Stimulated activated naive CD8-positive, alpha-beta T cell treated with anti-CD3 and anti-CD28 coated beads, Interleukin-15, amount 100 ng/mL, for 72 hours (primary cell): ENCODE data around the gene TPRKB.
"Not testable (repeated sequence)": the region's sequence is repeated elsewhere in the genome, so short reads cannot be mapped to it uniquely, and the experiment has no call there.

Source experiments
- ATAC-seq: fragments of 150-1000 bp; cut with Tn5 transposase; 2 replicates; pipeline ENCODE4 v1.10.0; 2021; ENCODE audit warnings: mild to moderate bottlenecking, moderate library complexity
- DNase-seq, 2 donors: peaks; one replicate each; pipeline ENCODE4 v3.0.0; 2021 to 2022
- H3K27ac Mint-ChIP-seq, 2 donors: one replicate each; pipeline ENCODE4 v1.8.0; 2022; ENCODE audit warnings: mild to moderate bottlenecking in 2 of 2, mixed read lengths in 2 of 2, moderate library complexity in 2 of 2
- H3K27me3 Mint-ChIP-seq: one replicate; pipeline ENCODE4 v1.8.0; 2022; ENCODE audit warnings: mixed read lengths
- H3K4me1 Mint-ChIP-seq: one replicate; pipeline ENCODE4 v1.8.0; 2022; ENCODE audit warnings: mild to moderate bottlenecking, mixed read lengths
- H3K4me3 Mint-ChIP-seq, 2 donors: one replicate each; pipeline ENCODE4 v1.8.0; 2022; ENCODE audit warnings: mild to moderate bottlenecking in 2 of 2, mixed read lengths in 2 of 2, moderate library complexity in 1 of 2
- H3K9me3 Mint-ChIP-seq, 2 donors: one replicate each; pipeline ENCODE4 v1.8.0; 2022; ENCODE audit warnings: mixed read lengths in 2 of 2

TPRKB gene

GRCh38 chr2:73759285-73759764 is 22.2 kb upstream of the TPRKB start:
- DNase-seq (no peak), ATAC-seq (no peak)
- H3K27ac Mint-ChIP-seq, result no peak overlapping the region
- no peaks in the 10 kb centered on the region for H3K9me3 Mint-ChIP-seq
- H3K4me1 Mint-ChIP-seq, result peaks cover 5% of the 10 kb centered on the region
- H3K4me3 Mint-ChIP-seq, result no peak overlapping the region
- H3K27me3 Mint-ChIP-seq, result no peaks in the 10 kb centered on the region

GRCh38 chr2:73754332-73754731 is 17.2 kb upstream of the TPRKB start:
- not testable (repeated sequence) for H3K9me3 Mint-ChIP-seq, DNase-seq, H3K27me3 Mint-ChIP-seq, H3K4me1 Mint-ChIP-seq, ATAC-seq, H3K4me3 Mint-ChIP-seq
- peak overlapping the region in 1 of 2 donors; percentile 31 for H3K27ac Mint-ChIP-seq

- no peaks in the 10 kb centered on the region for H3K9me3 Mint-ChIP-seq
- no peak overlapping the region for H3K4me3 Mint-ChIP-seq
- DNase-seq (no peak), ATAC-seq (no peak)
- no peaks in the 10 kb centered on the region for H3K27me3 Mint-ChIP-seq
- peaks cover under 1% of the 10 kb centered on the region for H3K4me1 Mint-ChIP-seq
- H3K27ac Mint-ChIP-seq, result no peak overlapping the region
These were observed 12.2 kb upstream of the TPRKB start for GRCh38 chr2:73749314-73749713.

GRCh38 chr2:73746877-73747208 is 9.7 kb upstream of the TPRKB start:
- no peak for DNase-seq
- H3K27ac Mint-ChIP-seq, result peak overlapping the region in 1 of 2 donors; percentile 27

GRCh38 chr2:73746015-73746876 is 9.1 kb upstream of the TPRKB start:
- DNase-seq (no peak), ATAC-seq (no peak)
- Mint-ChIP-seq H3K4me3 (no peak overlapping the region), H3K27me3 (no peaks in the 10 kb centered on the region), H3K9me3 (peaks cover 0 to 5% of the 10 kb centered on the region in 2 donors), H3K27ac (no peak overlapping the region), H3K4me1 (no peaks in the 10 kb centered on the region)

More at GRCh38 chr2:73746877-73747208, 9.7 kb upstream of the TPRKB start:
- no peaks in the 10 kb centered on the region for H3K9me3 Mint-ChIP-seq
- H3K4me3 Mint-ChIP-seq, result no peak overlapping the region
- H3K27me3 Mint-ChIP-seq, result no peaks in the 10 kb centered on the region
- no peaks in the 10 kb centered on the region for H3K4me1 Mint-ChIP-seq
- no peak for ATAC-seq

- no peak for DNase-seq
- Mint-ChIP-seq H3K27me3 (no peaks in the 10 kb centered on the region), H3K27ac (no peak overlapping the region), H3K4me3 (no peak overlapping the region), H3K4me1 (peaks cover 18% of the 10 kb centered on the region), H3K9me3 (peaks cover 9% of the 10 kb centered on the region in 2 donors)
- ATAC-seq, result no peak
These were observed 3.6 kb upstream of the TPRKB start for GRCh38 chr2:73740767-73741166.

- peaks cover 9% of the 10 kb centered on the region in 2 donors for H3K9me3 Mint-ChIP-seq
- no peak overlapping the region for H3K27ac Mint-ChIP-seq
- ATAC-seq (no peak), DNase-seq (no peak)
- H3K4me1 Mint-ChIP-seq, result peaks cover 18% of the 10 kb centered on the region
- no peaks in the 10 kb centered on the region for H3K27me3 Mint-ChIP-seq
- no peak overlapping the region for H3K4me3 Mint-ChIP-seq
These were observed 2.0 kb upstream of the TPRKB start for GRCh38 chr2:73739101-73739500.

GRCh38 chr2:73736378-73736777 is 767 bp downstream of the TPRKB start:
- no peak for DNase-seq
- H3K27me3 Mint-ChIP-seq, result no peaks in the 10 kb centered on the region
- H3K4me3 Mint-ChIP-seq, result peak overlapping the region; percentile 92
- no peak for ATAC-seq
- peaks cover 18% of the 10 kb centered on the region for H3K4me1 Mint-ChIP-seq
- H3K9me3 Mint-ChIP-seq, result peaks cover 5 to 9% of the 10 kb centered on the region in 2 donors
- H3K27ac Mint-ChIP-seq, result peak overlapping the region; percentile 89 to 92

- Mint-ChIP-seq H3K27me3 (no peaks in the 10 kb centered on the region), H3K9me3 (no peaks in the 10 kb centered on the region), H3K4me3 (no peak overlapping the region), H3K27ac (peak overlapping the region in 1 of 2 donors; percentile 42), H3K4me1 (no peaks in the 10 kb centered on the region)
- ATAC-seq (no peak), DNase-seq (no peak)
These were observed 6.3 kb downstream of the TPRKB start for GRCh38 chr2:73730810-73731209.

- no peaks in the 10 kb centered on the region for H3K4me1 Mint-ChIP-seq
- H3K27ac Mint-ChIP-seq, result no peak overlapping the region
- no peaks in the 10 kb centered on the region for H3K27me3 Mint-ChIP-seq
- no peaks in the 10 kb centered on the region for H3K9me3 Mint-ChIP-seq
- ATAC-seq (no peak), DNase-seq (no peak)
- H3K4me3 Mint-ChIP-seq, result no peak overlapping the region
These were observed 8.4 kb downstream of the TPRKB start for GRCh38 chr2:73728711-73729110.

GRCh38 chr2:73728043-73728442 is 9.1 kb downstream of the TPRKB start:
- Mint-ChIP-seq H3K27ac (no peak overlapping the region), H3K9me3 (no peaks in the 10 kb centered on the region), H3K4me3 (no peak overlapping the region), H3K27me3 (no peaks in the 10 kb centered on the region), H3K4me1 (no peaks in the 10 kb centered on the region)
- ATAC-seq (no peak), DNase-seq (no peak)

- H3K4me3 Mint-ChIP-seq, H3K4me1 Mint-ChIP-seq: not testable (repeated sequence)
These were observed 10.5 kb downstream of the TPRKB start for GRCh38 chr2:73726657-73727056.

GRCh38 chr2:73718851-73719621 is 18.1 kb downstream of the TPRKB start:
- no peak overlapping the region for H3K4me3 Mint-ChIP-seq
- peaks cover 11% of the 10 kb centered on the region for H3K4me1 Mint-ChIP-seq
- ATAC-seq (no peak), DNase-seq (no peak)
- peaks cover 6% of the 10 kb centered on the region for H3K27me3 Mint-ChIP-seq
- peaks cover 0 to 7% of the 10 kb centered on the region in 2 donors for H3K9me3 Mint-ChIP-seq
- peak overlapping the region in 1 of 2 donors; percentile 63 for H3K27ac Mint-ChIP-seq

More at GRCh38 chr2:73726657-73727056, 10.5 kb downstream of the TPRKB start:
- not testable (repeated sequence) for DNase-seq, H3K27me3 Mint-ChIP-seq, H3K27ac Mint-ChIP-seq, ATAC-seq, H3K9me3 Mint-ChIP-seq

GRCh38 chr2:73718421-73718820 is 18.7 kb downstream of the TPRKB start:
- Mint-ChIP-seq H3K27ac (no peak overlapping the region), H3K9me3 (peaks cover 5 to 7% of the 10 kb centered on the region in 2 donors)
- DNase-seq, result no peak

GRCh38 chr2:73717695-73718094 is 19.4 kb downstream of the TPRKB start:
- not testable (repeated sequence) for H3K4me3 Mint-ChIP-seq, ATAC-seq, H3K27me3 Mint-ChIP-seq, H3K27ac Mint-ChIP-seq, H3K9me3 Mint-ChIP-seq, DNase-seq
- peaks cover 11% of the 10 kb centered on the region for H3K4me1 Mint-ChIP-seq

More at GRCh38 chr2:73718421-73718820, 18.7 kb downstream of the TPRKB start:
- no peak for ATAC-seq
- H3K4me1 Mint-ChIP-seq, result peaks cover 11% of the 10 kb centered on the region
- no peak overlapping the region for H3K4me3 Mint-ChIP-seq
- H3K27me3 Mint-ChIP-seq, result peaks cover 6% of the 10 kb centered on the region

- Mint-ChIP-seq H3K9me3 (peaks cover 5 to 7% of the 10 kb centered on the region in 2 donors), H3K4me3 (no peak overlapping the region), H3K27me3 (peaks cover 6% of the 10 kb centered on the region), H3K27ac (no peak overlapping the region), H3K4me1 (peaks cover 11% of the 10 kb centered on the region)
- DNase-seq (no peak), ATAC-seq (peak; percentile 26)
These were observed 19.9 kb downstream of the TPRKB start for GRCh38 chr2:73717251-73717606.
